Measurements from ENCODE around the gene RAD9A.

Gene RAD9A

GRCh38 chr11:67373648-67374570, 17.9 kb upstream of the RAD9A start:
- H3K27me3 ChIP-seq (replicated peaks; ENCODE audit: insufficient read depth, low read length), result peaks cover 24% of the 10 kb centered on the region

GRCh38 chr11:67374571-67375281, 17.1 kb upstream of the RAD9A start:
- Histone ChIP-seq H3K9me2 (replicated peaks; ENCODE audit: insufficient read depth, low read length) (no peaks in the 10 kb centered on the region), H3K27me3 (replicated peaks; ENCODE audit: insufficient read depth, low read length) (peaks cover 24% of the 10 kb centered on the region), H3K4me3 (ENCODE audit: low read length) (no peak overlapping the region), H3K9ac (ENCODE audit: low read length) (no peak overlapping the region), H3K4me2 (ENCODE audit: low read depth, low read length) (no peak overlapping the region), H4K20me1 (ENCODE audit: insufficient read depth, low read length) (no peaks in the 10 kb centered on the region), H3K79me2 (ENCODE audit: low read length) (no peaks in the 10 kb centered on the region), H3K4me1 (ENCODE audit: low read length) (peaks cover 4% of the 10 kb centered on the region; the same call in 1 of the 2 replicates), H3K27ac (ENCODE audit: low read length) (no peak overlapping the region), H3F3A (ENCODE audit: insufficient read depth, low read length) (peaks cover 9% of the 10 kb centered on the region; the same call in 1 of the 2 replicates), H3K36me3 (replicated peaks; ENCODE audit: insufficient read depth, low read length) (no peaks in the 10 kb centered on the region), H2AFZ (ENCODE audit: low read length) (no peak overlapping the region), H3K9me3 (replicated peaks; ENCODE audit: insufficient read depth, low read length) (no peaks in the 10 kb centered on the region)
- DNase-seq, result no peak
- TF ChIP-seq EZH2 (optimal IDR thresholded peaks at IDR 0.05; ENCODE audit: low read depth, low read length) (no peak), EZH2phosphoT487 (IDR thresholded peaks at IDR 0.05; ENCODE audit: low read length) (no peak), CTCF (IDR thresholded peaks at IDR 0.05; ENCODE audit: low read length) (no peak)

More at GRCh38 chr11:67373648-67374570, 17.9 kb upstream of the RAD9A start:
- Histone ChIP-seq H3K9me3 (replicated peaks; ENCODE audit: insufficient read depth, low read length) (no peaks in the 10 kb centered on the region), H3K4me3 (ENCODE audit: low read length) (peak overlapping the region; percentile 66), H3K4me1 (ENCODE audit: low read length) (peaks cover 4% of the 10 kb centered on the region; the same call in 1 of the 2 replicates), H2AFZ (ENCODE audit: low read length) (peak overlapping the region; percentile 44), H3K27ac (ENCODE audit: low read length) (peak overlapping the region; percentile 34; the same call in 1 of the 2 replicates), H3F3A (ENCODE audit: insufficient read depth, low read length) (peaks cover 9% of the 10 kb centered on the region; the same call in 1 of the 2 replicates), H4K20me1 (ENCODE audit: insufficient read depth, low read length) (no peaks in the 10 kb centered on the region), H3K4me2 (ENCODE audit: low read depth, low read length) (peak overlapping the region; percentile 81), H3K79me2 (ENCODE audit: low read length) (no peaks in the 10 kb centered on the region), H3K9ac (ENCODE audit: low read length) (peak overlapping the region; percentile 64), H3K36me3 (replicated peaks; ENCODE audit: insufficient read depth, low read length) (no peaks in the 10 kb centered on the region), H3K9me2 (replicated peaks; ENCODE audit: insufficient read depth, low read length) (no peaks in the 10 kb centered on the region)
- peak; percentile 75 for DNase-seq
- TF ChIP-seq EZH2phosphoT487 (IDR thresholded peaks at IDR 0.05; ENCODE audit: low read length) (no peak), CTCF (IDR thresholded peaks at IDR 0.05; ENCODE audit: low read length) (peak; percentile 73)

GRCh38 chr11:67375320-67376055, 16.3 kb upstream of the RAD9A start:
- TF ChIP-seq EZH2phosphoT487 (IDR thresholded peaks at IDR 0.05; ENCODE audit: low read length) (no peak), CTCF (IDR thresholded peaks at IDR 0.05; ENCODE audit: low read length) (no peak), EZH2 (optimal IDR thresholded peaks at IDR 0.05; ENCODE audit: low read depth, low read length) (no peak)
- Histone ChIP-seq H3K9ac (ENCODE audit: low read length) (no peak overlapping the region), H3F3A (ENCODE audit: insufficient read depth, low read length) (peaks cover 9% of the 10 kb centered on the region; the same call in 1 of the 2 replicates), H3K36me3 (replicated peaks; ENCODE audit: insufficient read depth, low read length) (no peaks in the 10 kb centered on the region), H3K27me3 (replicated peaks; ENCODE audit: insufficient read depth, low read length) (peaks cover 24% of the 10 kb centered on the region), H3K9me2 (replicated peaks; ENCODE audit: insufficient read depth, low read length) (no peaks in the 10 kb centered on the region), H3K79me2 (ENCODE audit: low read length) (no peaks in the 10 kb centered on the region), H3K4me1 (ENCODE audit: low read length) (peaks cover 4% of the 10 kb centered on the region; the same call in 1 of the 2 replicates), H3K4me3 (ENCODE audit: low read length) (no peak overlapping the region), H3K9me3 (replicated peaks; ENCODE audit: insufficient read depth, low read length) (no peaks in the 10 kb centered on the region), H4K20me1 (ENCODE audit: insufficient read depth, low read length) (no peaks in the 10 kb centered on the region), H3K27ac (ENCODE audit: low read length) (no peak overlapping the region), H3K4me2 (ENCODE audit: low read depth, low read length) (no peak overlapping the region), H2AFZ (ENCODE audit: low read length) (no peak overlapping the region)
- DNase-seq, result no peak
